ENCODE results near the gene KRTAP5-5.

Gene KRTAP5-5

GRCh38 chr11:1628506-1629325 is 859 bp upstream of the KRTAP5-5 start:
- peak; percentile 98 for ATAC-seq
- TF ChIP-seq POU6F1 (CRISPR knock-in tag; IDR thresholded peaks at IDR 0.05; ENCODE audit: borderline replicate concordance, low read depth), result no peak
- TF ChIP-seq RARB (CRISPR knock-in tag; IDR thresholded peaks at IDR 0.05), result no peak
- no peak for TF ChIP-seq CSRNP3 (CRISPR knock-in tag; IDR thresholded peaks at IDR 0.05)
- no peak for TF ChIP-seq PATZ1 (CRISPR knock-in tag; IDR thresholded peaks at IDR 0.05; ENCODE audit: borderline replicate concordance)
- TF ChIP-seq ISL1 (CRISPR knock-in tag; IDR thresholded peaks at IDR 0.05), result no peak
- no peak for TF ChIP-seq ZC3H10 (CRISPR knock-in tag; IDR thresholded peaks at IDR 0.05)
- TF ChIP-seq PPARA (CRISPR knock-in tag; IDR thresholded peaks at IDR 0.05; ENCODE audit: borderline replicate concordance), result no peak

GRCh38 chr11:1630271-1630670 is 696 bp downstream of the KRTAP5-5 start:
- ATAC-seq, result no peak
- no peak for TF ChIP-seq ISL1 (CRISPR knock-in tag; IDR thresholded peaks at IDR 0.05)
- TF ChIP-seq ZC3H10 (CRISPR knock-in tag; IDR thresholded peaks at IDR 0.05), result no peak
- TF ChIP-seq ESRRG (CRISPR knock-in tag; IDR thresholded peaks at IDR 0.05), result no peak
- no peak for TF ChIP-seq PPARA (CRISPR knock-in tag; IDR thresholded peaks at IDR 0.05; ENCODE audit: borderline replicate concordance)
- no peak for TF ChIP-seq OSR1 (CRISPR knock-in tag; IDR thresholded peaks at IDR 0.05)
- TF ChIP-seq GLIS3 (CRISPR knock-in tag; IDR thresholded peaks at IDR 0.05), result no peak
- TF ChIP-seq ZNF8 (CRISPR knock-in tag; IDR thresholded peaks at IDR 0.05), result no peak
- TF ChIP-seq PATZ1 (CRISPR knock-in tag; IDR thresholded peaks at IDR 0.05; ENCODE audit: borderline replicate concordance), result no peak
- no peak for TF ChIP-seq ARNTL (CRISPR knock-in tag; IDR thresholded peaks at IDR 0.05; ENCODE audit: borderline replicate concordance, low read depth)
- TF ChIP-seq RARB (CRISPR knock-in tag; IDR thresholded peaks at IDR 0.05), result no peak
- no peak for TF ChIP-seq POU6F1 (CRISPR knock-in tag; IDR thresholded peaks at IDR 0.05; ENCODE audit: borderline replicate concordance, low read depth)
- no peak for TF ChIP-seq SNAI2 (CRISPR knock-in tag; IDR thresholded peaks at IDR 0.05)
- TF ChIP-seq ZNF565 (CRISPR knock-in tag; conservative IDR thresholded peaks at IDR 0.05; ENCODE audit: low read depth), result no peak
- no peak for TF ChIP-seq ZFP3 (CRISPR knock-in tag; IDR thresholded peaks at IDR 0.05)
- no peak for TF ChIP-seq CREB5 (CRISPR knock-in tag; IDR thresholded peaks at IDR 0.05; ENCODE audit: low read depth)
- TF ChIP-seq ZNF70 (CRISPR knock-in tag; IDR thresholded peaks at IDR 0.05), result no peak
- TF ChIP-seq TSHZ2 (CRISPR knock-in tag; IDR thresholded peaks at IDR 0.05), result no peak
- no peak for TF ChIP-seq TCF4 (CRISPR knock-in tag; IDR thresholded peaks at IDR 0.05; ENCODE audit: borderline replicate concordance)
- no peak for TF ChIP-seq CSDC2 (CRISPR knock-in tag; IDR thresholded peaks at IDR 0.05)
- no peak for TF ChIP-seq TOX (CRISPR knock-in tag; IDR thresholded peaks at IDR 0.05; ENCODE audit: borderline replicate concordance)

All from SK-N-SH treated with all-trans-retinoic acid at 6 μM for 48 hours (cell line).